ENCODE results near the gene SRGAP3.

The SRGAP3 gene

GRCh38 chr3:8976540-8977182 is 272.8 kb downstream of the SRGAP3 start:
- DNase-seq (ENCODE audit: extremely low read depth in 1 of 2, low read depth in 1 of 2) = no peak

- no peak for DNase-seq (ENCODE audit: extremely low read depth in 1 of 2, low read depth in 1 of 2)
Measured at GRCh38 chr3:8975081-8976020, 274.1 kb downstream of the SRGAP3 start.

DNA sequence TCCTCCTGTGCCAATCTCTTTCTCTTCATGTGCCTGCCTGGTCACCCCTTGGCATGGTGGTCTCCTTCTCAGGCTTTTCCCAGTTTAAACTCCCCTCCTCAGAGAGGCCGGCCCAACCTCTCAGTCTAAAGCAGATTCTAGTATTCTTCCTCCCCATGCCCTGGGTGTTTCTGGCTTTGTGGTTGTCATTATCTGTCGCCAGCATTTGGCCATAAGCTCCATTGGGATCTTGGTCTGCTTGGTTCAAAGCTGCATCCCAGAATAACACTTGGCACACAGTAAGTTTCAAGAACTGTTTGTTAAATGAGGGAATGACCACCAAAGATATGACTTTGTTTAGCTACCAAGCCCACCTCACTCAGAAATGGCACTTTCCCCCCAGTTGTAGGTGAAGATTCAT is 275.0 kb downstream of the SRGAP3 start:
- DNase-seq (ENCODE audit: extremely low read depth in 1 of 2, low read depth in 1 of 2) = no peak

DNA sequence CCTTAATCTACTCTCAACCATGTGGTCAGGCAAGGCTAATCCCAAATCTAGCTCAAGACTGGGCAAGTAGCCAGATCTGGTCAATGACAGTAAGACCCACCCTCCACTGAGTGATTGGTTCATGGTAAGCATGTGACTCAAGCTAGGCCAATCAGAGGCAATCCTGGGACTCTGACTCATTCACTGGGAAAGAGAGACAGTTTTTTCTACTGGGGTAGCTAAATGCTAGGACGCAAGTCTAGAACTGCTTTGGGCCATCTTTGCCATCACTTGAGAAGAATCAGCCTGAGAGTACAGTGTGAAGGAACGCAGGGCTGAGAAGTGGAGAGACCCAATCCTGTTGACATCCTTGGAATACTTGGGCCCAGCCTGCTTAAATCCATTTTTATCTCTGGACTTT is 276.8 kb downstream of the SRGAP3 start:
- DNase-seq (ENCODE audit: extremely low read depth in 1 of 2, low read depth in 1 of 2) = no peak

DNA sequence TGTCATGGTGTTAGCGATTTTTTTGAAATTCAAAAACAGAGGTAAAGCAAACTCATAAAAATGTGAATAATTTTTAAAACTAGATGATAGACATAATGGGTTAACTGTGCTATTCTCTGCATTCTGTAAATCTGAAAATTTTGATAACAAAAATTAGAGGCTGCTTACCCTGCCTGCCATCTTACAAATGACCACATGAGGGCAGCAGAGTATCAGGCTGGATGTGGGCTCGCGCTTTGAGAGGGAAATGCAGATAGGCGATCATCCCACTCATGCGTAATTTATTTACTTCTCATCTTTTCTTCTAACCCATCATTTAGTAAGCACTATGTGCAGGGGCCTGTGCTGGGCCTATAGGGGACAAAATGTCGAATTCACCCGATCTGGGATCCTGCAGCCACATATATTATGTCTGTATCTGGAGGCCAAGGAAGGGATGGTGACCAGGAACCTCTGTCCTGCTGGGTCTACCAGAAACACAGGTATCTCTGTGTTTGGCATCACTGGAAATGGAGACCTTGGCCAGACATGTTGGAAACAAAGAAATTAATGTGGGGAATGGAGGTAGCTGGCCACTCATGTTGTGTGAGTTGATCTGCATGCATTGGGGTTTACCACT is 278.4 kb downstream of the SRGAP3 start:
- peak; percentile 30 to 55 for DNase-seq (ENCODE audit: extremely low read depth in 1 of 2, low read depth in 1 of 2)

DNA sequence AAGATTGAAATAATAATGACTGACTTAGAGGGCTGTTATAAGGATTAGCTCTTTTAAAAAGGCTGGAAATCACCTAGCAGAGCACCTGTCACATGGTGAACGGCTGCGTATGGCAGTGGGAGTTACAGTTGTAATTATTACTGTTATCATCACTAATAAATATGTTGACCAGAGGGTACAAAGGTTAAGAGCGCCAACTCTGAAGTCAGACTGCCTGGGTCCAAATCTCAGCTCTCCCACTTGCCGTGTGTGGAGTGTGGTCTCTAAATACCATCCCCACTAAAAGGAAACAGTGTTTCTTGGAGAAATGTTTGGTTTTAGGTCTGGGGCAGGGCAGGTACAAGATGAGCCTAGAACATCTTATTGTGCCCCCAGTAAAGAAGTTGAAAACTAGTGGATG is 280.2 kb downstream of the SRGAP3 start:
- DNase-seq (ENCODE audit: extremely low read depth in 1 of 2, low read depth in 1 of 2) = no peak

GRCh38 chr3:8968375-8968882 is 281.0 kb downstream of the SRGAP3 start:
- DNase-seq (ENCODE audit: extremely low read depth in 1 of 2, low read depth in 1 of 2) = no peak

DNA sequence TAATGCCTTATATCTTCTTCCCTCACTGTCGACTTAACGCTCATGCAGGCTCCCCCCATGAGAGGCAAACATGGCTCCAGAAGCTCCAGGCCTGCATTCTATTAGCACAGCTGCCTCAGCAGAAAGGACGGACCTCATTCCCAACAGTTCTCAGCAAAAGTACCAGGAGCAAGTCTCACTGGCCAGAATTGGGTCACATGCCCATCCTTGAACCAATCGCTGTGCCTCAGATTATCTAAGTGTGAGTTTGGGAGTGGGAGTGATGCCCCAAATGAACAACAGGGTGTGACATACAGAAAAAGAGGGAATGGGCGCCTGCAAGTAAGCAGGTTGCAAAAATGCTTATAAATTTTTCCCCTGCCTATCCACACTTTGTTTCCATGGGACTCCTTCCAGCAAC is 281.9 kb downstream of the SRGAP3 start:
- DNase-seq (ENCODE audit: extremely low read depth in 1 of 2, low read depth in 1 of 2) = no peak

GRCh38 chr3:8966820-8967348 is 282.6 kb downstream of the SRGAP3 start:
- DNase-seq (ENCODE audit: extremely low read depth in 1 of 2, low read depth in 1 of 2) = no peak

- no peak for DNase-seq (ENCODE audit: extremely low read depth in 1 of 2, low read depth in 1 of 2)
Measured at GRCh38 chr3:8966150-8966819, 283.2 kb downstream of the SRGAP3 start.

DNA sequence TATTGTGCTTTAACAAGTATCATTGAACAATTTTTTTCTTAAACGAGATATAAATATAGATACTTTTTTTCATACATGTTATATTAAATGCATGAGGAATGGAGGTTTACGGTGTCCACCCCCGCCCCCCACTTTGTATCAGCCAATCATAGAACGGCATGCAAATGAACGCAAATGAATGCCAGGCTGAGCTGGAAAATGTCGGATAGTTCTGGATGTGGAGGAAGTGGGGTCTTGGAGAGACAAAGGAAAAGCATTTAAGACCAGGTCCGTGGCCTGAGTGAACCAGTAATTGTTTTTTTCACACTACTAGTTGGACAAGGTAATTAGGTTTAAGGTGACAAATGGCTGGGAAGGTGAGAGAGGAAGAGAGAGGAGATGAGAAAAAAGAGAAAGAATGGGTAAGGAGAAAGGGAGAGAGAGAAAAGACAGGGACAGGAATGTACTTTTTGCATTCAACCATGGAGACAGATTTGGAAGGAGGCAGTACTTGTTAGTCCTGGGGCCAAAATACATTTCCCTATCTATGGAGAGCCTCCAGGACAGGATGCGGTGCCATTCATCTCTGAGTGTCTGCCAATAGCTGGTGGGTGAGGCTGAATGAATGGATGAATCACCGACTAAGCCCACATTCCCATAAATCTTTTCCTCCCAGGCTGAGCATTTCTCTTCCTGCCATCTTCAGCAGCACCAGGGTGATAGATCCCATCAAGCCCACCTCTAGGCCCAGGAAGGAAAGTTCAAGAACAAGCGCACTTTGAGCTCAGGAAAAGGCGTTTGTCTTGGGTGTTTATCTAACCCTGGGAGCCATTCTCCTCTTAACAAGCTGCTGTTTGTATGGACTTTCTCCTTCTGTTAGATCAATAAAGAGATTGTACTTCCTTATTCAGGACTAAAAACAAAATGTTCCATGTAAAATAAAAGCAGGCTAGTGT is 284.7 kb downstream of the SRGAP3 start:
- no peak for DNase-seq (ENCODE audit: extremely low read depth in 1 of 2, low read depth in 1 of 2)

DNA sequence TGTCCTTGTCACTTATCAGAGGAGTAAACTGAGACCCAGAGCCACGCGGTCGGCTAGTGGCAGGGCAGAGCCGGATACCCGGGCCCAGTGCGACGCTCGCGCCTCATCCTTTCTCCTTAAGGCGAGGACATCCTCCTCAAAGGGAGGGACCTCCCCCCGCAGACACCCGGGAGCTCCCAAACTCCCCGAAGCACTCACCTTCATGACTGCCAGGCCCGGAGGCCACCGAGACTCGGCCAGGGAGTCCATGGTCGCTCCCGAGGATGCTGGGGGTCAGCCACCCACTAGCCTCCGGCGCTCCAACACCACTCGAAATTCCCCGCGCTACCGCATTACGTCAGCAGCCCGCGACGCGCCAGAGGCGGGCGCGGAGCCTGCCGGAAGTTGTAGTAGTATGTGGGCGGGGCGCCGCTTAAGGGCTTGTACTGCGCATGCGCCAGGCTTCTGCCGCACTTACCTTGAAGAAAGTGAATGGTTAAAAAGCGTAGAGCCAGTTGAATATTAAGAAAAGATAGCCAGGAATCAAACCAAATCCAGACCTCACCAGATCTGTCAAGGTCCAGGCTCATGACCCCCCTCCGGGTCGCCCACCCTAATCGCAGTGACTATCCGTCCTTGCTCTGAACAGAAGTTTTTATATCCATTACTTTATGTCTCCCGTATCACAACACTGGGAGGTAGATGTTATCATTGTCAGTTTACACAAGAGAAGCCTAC is 286.2 kb downstream of the SRGAP3 start, which contains the start of gene RAD18:
Gene RAD18, minus strand, starts transcription at position 336 of the 717 bp plus-strand sequence. Its CDS starts 87 bp downstream, at position 249.
- DNase-seq (ENCODE audit: extremely low read depth in 1 of 2, low read depth in 1 of 2) = peak; percentile 77 to 88

DNA sequence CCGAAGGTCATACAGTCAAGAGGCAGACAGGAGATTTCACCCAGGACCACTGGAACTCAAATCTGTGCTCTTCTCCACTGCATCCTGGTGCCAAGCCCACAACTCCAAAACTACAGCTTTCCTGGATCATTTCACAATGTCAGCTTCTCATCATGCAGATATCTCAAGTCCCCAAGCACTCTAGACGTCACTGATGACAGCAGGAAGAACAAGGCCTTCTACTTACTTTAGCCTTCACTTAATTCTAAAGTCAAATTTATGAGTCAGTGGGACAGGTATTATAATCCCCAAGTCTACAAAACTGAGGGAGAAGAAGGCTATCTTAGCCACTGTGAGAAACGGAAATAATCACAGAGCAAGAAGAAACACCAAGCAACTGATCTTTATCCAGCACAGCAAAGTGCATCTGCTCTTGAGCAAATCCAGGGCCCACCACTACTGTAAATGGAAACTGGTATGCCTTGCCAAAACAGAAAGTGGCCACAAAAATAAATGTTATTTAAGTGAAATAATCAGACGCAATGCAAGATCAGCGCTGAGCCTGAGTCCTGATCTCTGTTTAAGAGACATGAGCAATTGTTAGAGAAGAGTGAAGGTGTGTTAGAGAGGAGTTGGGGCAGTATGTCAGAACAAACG is 287.1 kb downstream of the SRGAP3 start:
- no peak for DNase-seq (ENCODE audit: extremely low read depth in 1 of 2, low read depth in 1 of 2)

GRCh38 chr3:8959668-8960067 is 289.8 kb downstream of the SRGAP3 start:
- no peak for DNase-seq (ENCODE audit: extremely low read depth in 1 of 2, low read depth in 1 of 2)

- DNase-seq (ENCODE audit: extremely low read depth in 1 of 2, low read depth in 1 of 2) = no peak
Measured at GRCh38 chr3:8954938-8955763, 294.3 kb downstream of the SRGAP3 start.

DNA sequence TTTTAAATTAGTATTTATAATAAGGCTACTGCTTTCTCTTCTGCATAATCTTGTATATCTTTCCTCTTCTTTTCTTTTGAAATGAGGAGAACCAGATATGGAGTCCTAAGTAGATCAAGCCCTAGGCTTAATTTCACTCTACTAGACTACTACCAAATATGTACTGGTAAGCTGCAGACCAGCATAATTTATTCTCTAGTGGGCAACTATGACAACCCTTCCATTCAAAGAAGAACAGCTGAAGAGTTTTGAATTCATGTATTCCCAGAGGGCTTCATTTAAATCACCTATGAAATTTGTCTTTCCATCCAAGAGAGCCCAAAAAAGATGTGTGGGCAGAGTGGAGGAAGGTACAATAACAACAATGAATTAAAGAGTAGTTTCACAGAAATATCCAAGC is 296.1 kb downstream of the SRGAP3 start:
- DNase-seq (ENCODE audit: extremely low read depth in 1 of 2, low read depth in 1 of 2) = no peak

GRCh38 chr3:8952130-8952529 is 297.3 kb downstream of the SRGAP3 start:
- DNase-seq (ENCODE audit: extremely low read depth in 1 of 2, low read depth in 1 of 2) = no peak
